ENCODE measurements around the gene PNLIPRP1. TPM values are rescaled to one million over a fixed set of nuclear protein-coding genes. Genes with fewer than 3 reads are reported as not detected.

Gene PNLIPRP1
- total and polyA plus RNA-seq, 2 of the 4 experiments (the other 2 are of a cell fraction), result not detected

DNA sequence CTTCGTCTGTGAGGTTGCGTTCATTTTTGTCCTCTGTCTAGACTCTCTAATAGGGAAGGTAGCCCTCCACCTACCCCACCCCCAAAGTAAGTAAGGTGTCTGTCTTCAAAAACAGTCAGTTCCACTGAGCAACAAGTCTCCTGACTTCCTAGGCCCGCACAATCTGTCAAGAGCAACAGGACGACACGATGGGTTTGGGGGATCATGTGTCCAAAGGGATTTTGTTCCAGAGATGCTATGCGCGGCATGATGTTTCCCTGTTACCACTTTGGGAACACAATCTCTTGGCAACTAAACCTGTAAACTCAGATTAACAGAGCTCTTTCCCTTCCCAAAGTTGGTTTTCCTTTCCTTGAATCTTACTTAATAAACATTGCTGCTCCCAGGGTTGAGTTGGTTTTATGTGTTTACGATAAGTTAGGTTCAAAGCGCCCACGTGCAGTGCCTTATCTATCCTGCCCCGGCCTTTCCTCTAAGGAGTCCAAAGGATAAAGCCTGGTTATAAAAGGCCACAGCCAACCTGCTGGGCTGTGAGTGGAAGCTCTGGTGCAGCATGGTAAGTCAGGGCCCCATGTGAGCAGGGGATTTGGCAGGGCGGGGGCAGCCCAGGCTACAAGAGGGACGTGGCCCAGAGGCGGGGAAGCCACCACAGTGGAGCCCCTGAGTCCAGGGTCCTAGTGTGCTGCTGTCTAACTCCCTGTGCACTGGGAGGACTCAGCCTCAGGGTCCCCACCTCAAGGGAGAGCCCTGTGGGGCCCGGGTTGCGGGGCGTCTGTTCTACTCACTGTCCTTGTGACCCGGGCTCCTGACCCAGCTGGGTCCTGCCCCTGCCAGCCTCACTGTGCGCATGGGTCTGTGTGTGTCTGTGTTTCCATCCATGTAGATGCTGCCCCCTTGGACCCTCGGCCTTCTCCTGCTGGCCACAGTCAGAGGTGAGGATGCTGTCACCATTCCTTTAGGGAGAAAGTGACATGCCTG is 30.0 kb downstream of the PNLIPRP1 start, which contains the start of gene PNLIPRP2:
Gene PNLIPRP2 (plus strand): TSS at position 531 of the 978 bp plus-strand sequence.
- H2BK5ac ChIP-seq (ENCODE audit: low read depth, low read length, poor library complexity, severe bottlenecking), result no peak within 1 kb of the TSS
- DNase-seq, result no peak
- no peak within 1 kb of the TSS for H3K4me3 ChIP-seq (ENCODE audit: insufficient read depth, low read depth, low read length)
- no peak for ATAC-seq (ENCODE audit: low read depth)
- H2AFZ ChIP-seq (replicated peaks; ENCODE audit: low read length, poor library complexity), result no peak within 1 kb of the TSS
- no peaks in the 10 kb centered on the region for H3K27me3 ChIP-seq (ENCODE audit: control insufficient read depth, insufficient read depth, low read length)
- intact Hi-C loops (cut with micrococcal nuclease), result no loop called here
- H3K9me1 ChIP-seq (ENCODE audit: insufficient read depth, low read length), result no peaks in the 10 kb centered on the region
- no peak within 1 kb of the TSS for H3K18ac ChIP-seq (ENCODE audit: low read depth, low read length)
- in situ Hi-C loops (cut with MboI; ENCODE audit: low sequenced_read_pairs), result no loop called here
- dilution Hi-C loops (cut with HindIII; ENCODE audit: low sequenced_read_pairs, unreplicated experiment), result no loop called here
- H3K4me1 ChIP-seq (ENCODE audit: control insufficient read depth, insufficient read depth, low read length), result no peaks in the 10 kb centered on the region
- no peak within 1 kb of the TSS for H3K4ac ChIP-seq (ENCODE audit: low read depth, low read length)
- no peak within 1 kb of the TSS for H2AK5ac ChIP-seq (ENCODE audit: low read depth, low read length)
- no peaks in the 10 kb centered on the region for H3K36me3 ChIP-seq (ENCODE audit: control insufficient read depth, insufficient read depth, low read length)
- H2BK120ac ChIP-seq (ENCODE audit: low read depth, low read length), result no peak within 1 kb of the TSS
- H4K5ac ChIP-seq (ENCODE audit: low read depth, low read length), result no peak within 1 kb of the TSS
- H3K23ac ChIP-seq (ENCODE audit: low read depth, low read length), result no peak within 1 kb of the TSS
- ChIA-PET POLR2A (ENCODE audit: unreplicated experiment) (no interaction called here), CTCF (no interaction called here)
- H2BK15ac ChIP-seq (ENCODE audit: low read depth, low read length), result no peak within 1 kb of the TSS
- H2AK9ac ChIP-seq (replicated peaks; ENCODE audit: low read depth, low read length, poor library complexity), result no peak within 1 kb of the TSS
- TF ChIP-seq MXI1 (IDR thresholded peaks at IDR 0.05; ENCODE audit: borderline replicate concordance, low read depth, low read length), result no peak
- no peak for TF ChIP-seq RAD21 (IDR thresholded peaks at IDR 0.05; ENCODE audit: low read length)
- no peak for TF ChIP-seq CHD1 (IDR thresholded peaks at IDR 0.05; ENCODE audit: low read depth, low read length)
- TF ChIP-seq CEBPB (IDR thresholded peaks at IDR 0.05; ENCODE audit: low read depth, low read length), result no peak
- TF ChIP-seq FOS (IDR thresholded peaks at IDR 0.05; ENCODE audit: low read depth, low read length), result no peak
- TF ChIP-seq, protein P1, sequence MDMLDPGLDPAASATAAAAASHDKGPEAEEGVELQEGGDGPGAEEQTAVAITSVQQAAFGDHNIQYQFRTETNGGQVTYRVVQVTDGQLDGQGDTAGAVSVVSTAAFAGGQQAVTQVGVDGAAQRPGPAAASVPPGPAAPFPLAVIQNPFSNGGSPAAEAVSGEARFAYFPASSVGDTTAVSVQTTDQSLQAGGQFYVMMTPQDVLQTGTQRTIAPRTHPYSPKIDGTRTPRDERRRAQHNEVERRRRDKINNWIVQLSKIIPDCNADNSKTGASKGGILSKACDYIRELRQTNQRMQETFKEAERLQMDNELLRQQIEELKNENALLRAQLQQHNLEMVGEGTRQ (IDR thresholded peaks at IDR 0.05; ENCODE audit: low read depth, low read length), result no peak
- TF ChIP-seq RCOR1 (IDR thresholded peaks at IDR 0.05; ENCODE audit: insufficient replicate concordance, low read length), result no peak
- no peak for TF ChIP-seq SMC3 (IDR thresholded peaks at IDR 0.05; ENCODE audit: low read depth, low read length)
- no peak for TF ChIP-seq BHLHE40 (IDR thresholded peaks at IDR 0.05; ENCODE audit: low read depth, low read length)
- TF ChIP-seq, protein P2, sequence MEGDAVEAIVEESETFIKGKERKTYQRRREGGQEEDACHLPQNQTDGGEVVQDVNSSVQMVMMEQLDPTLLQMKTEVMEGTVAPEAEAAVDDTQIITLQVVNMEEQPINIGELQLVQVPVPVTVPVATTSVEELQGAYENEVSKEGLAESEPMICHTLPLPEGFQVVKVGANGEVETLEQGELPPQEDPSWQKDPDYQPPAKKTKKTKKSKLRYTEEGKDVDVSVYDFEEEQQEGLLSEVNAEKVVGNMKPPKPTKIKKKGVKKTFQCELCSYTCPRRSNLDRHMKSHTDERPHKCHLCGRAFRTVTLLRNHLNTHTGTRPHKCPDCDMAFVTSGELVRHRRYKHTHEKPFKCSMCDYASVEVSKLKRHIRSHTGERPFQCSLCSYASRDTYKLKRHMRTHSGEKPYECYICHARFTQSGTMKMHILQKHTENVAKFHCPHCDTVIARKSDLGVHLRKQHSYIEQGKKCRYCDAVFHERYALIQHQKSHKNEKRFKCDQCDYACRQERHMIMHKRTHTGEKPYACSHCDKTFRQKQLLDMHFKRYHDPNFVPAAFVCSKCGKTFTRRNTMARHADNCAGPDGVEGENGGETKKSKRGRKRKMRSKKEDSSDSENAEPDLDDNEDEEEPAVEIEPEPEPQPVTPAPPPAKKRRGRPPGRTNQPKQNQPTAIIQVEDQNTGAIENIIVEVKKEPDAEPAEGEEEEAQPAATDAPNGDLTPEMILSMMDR (conservative IDR thresholded peaks at IDR 0.05; ENCODE audit: low read depth, low read length), result no peak
- no peaks in the 10 kb centered on the region for H3K9me3 ChIP-seq (ENCODE audit: control insufficient read depth, insufficient read depth, low read length)
- H3K27ac ChIP-seq (ENCODE audit: insufficient read depth, low read length), result no peak within 1 kb of the TSS
- no peaks in the 10 kb centered on the region for H4K20me1 ChIP-seq (ENCODE audit: insufficient read depth, low read length)
- BruUV-seq (replicated peaks), result no TSS peak
- no peak within 1 kb of the TSS for H4K8ac ChIP-seq (ENCODE audit: low read depth in 2 of 2, low read length in 2 of 2)
- no peak within 1 kb of the TSS for H3K14ac ChIP-seq (replicated peaks; ENCODE audit: low read depth, low read length)
- H4K91ac ChIP-seq (ENCODE audit: insufficient read depth, low read depth, low read length), result no peak within 1 kb of the TSS
- 49% methylated on average over 3 of the region's 20 CpGs; no CpG with 5 or more reads in 1 of the 2 experiments for WGBS, 2 experiments (ENCODE audit: extremely low coverage in 2 of 2, insufficient read length in 1 of 2)
- H2BK20ac ChIP-seq (ENCODE audit: low read depth, low read length), result no peak within 1 kb of the TSS
- no peak within 1 kb of the TSS for H3K4me2 ChIP-seq (ENCODE audit: low read depth, low read length)
- H3K9ac ChIP-seq (ENCODE audit: low read depth, low read length), result no peak within 1 kb of the TSS
- no peaks in the 10 kb centered on the region for H3K79me1 ChIP-seq (ENCODE audit: low read depth in 1 of 2, low read length in 2 of 2)
- no peak within 1 kb of the TSS for H3K56ac ChIP-seq (ENCODE audit: extremely low read depth, insufficient read depth, low read length)

Measured in IMR-90 (cell line).